H54 (cell line): ENCODE measurements around the gene CDKAL1.

ENCODE experiments used
- DNase-seq: peaks from one replicate; pipeline ENCODE4 v3.0.0; 2011; ENCODE audit warnings: low spot score, mixed read lengths; ENCODE audit not compliant: insufficient read length
- FAIRE-seq: peaks from 3 replicates; lab custom pipeline; 2011; peaks lifted over from hg19 to GRCh38; lab: Jason Lieb, UNC
- POLR2A ChIP-seq: IDR thresholded peaks from 2 replicates; pipeline ENCODE4 v1.6.1; 2011; ENCODE audit warnings: low read depth, mild to moderate bottlenecking, low read length

CDKAL1 gene

GRCh38 chr6:20778912-20779311 lies 244.7 kb downstream of the CDKAL1 start:
- no peak for DNase-seq
- FAIRE-seq: no peak
- TF ChIP-seq POLR2A: no peak

GRCh38 chr6:20789162-20789561 lies 254.9 kb downstream of the CDKAL1 start:
- no peak for FAIRE-seq
- DNase-seq: no peak
- TF ChIP-seq POLR2A: no peak

- FAIRE-seq (peak; percentile 81), DNase-seq (no peak)
- TF ChIP-seq POLR2A: no peak
Observed at GRCh38 chr6:20790032-20790791, 256.0 kb downstream of the CDKAL1 start.

GRCh38 chr6:20791074-20791473 lies 256.8 kb downstream of the CDKAL1 start:
- FAIRE-seq: no peak
- no peak for TF ChIP-seq POLR2A

GRCh38 chr6:20791944-20792343 lies 257.7 kb downstream of the CDKAL1 start:
- TF ChIP-seq POLR2A: no peak
- no peak for FAIRE-seq
- DNase-seq: no peak

More at GRCh38 chr6:20791074-20791473, 256.8 kb downstream of the CDKAL1 start:
- DNase-seq: no peak

GRCh38 chr6:20793174-20793573 lies 258.9 kb downstream of the CDKAL1 start:
- FAIRE-seq (no peak), DNase-seq (no peak)
- TF ChIP-seq POLR2A: no peak

GRCh38 chr6:20797597-20797996 lies 263.3 kb downstream of the CDKAL1 start:
- DNase-seq (no peak), FAIRE-seq (no peak)
- no peak for TF ChIP-seq POLR2A

- FAIRE-seq: no peak
- TF ChIP-seq POLR2A: no peak
- DNase-seq: no peak
Observed at GRCh38 chr6:20800229-20800628, 266.0 kb downstream of the CDKAL1 start.

GRCh38 chr6:20800653-20801052 lies 266.4 kb downstream of the CDKAL1 start:
- DNase-seq (no peak), FAIRE-seq (no peak)
- no peak for TF ChIP-seq POLR2A

- no peak for FAIRE-seq
- no peak for DNase-seq
- TF ChIP-seq POLR2A: no peak
Observed at GRCh38 chr6:20801595-20801994, 267.3 kb downstream of the CDKAL1 start.

- DNase-seq (no peak), FAIRE-seq (no peak)
Observed at GRCh38 chr6:20802596-20802995, 268.3 kb downstream of the CDKAL1 start.

GRCh38 chr6:20805021-20805420 lies 270.8 kb downstream of the CDKAL1 start:
- DNase-seq (no peak), FAIRE-seq (peak; percentile 20)
- no peak for TF ChIP-seq POLR2A

More at GRCh38 chr6:20802596-20802995, 268.3 kb downstream of the CDKAL1 start:
- no peak for TF ChIP-seq POLR2A

GRCh38 chr6:20806669-20807068 lies 272.4 kb downstream of the CDKAL1 start:
- DNase-seq (no peak), FAIRE-seq (peak; percentile 38)
- TF ChIP-seq POLR2A: no peak

- FAIRE-seq: no peak
- no peak for DNase-seq
- TF ChIP-seq POLR2A: no peak
Observed at GRCh38 chr6:20808439-20808838, 274.2 kb downstream of the CDKAL1 start.

- DNase-seq: no peak
- no peak for TF ChIP-seq POLR2A
- FAIRE-seq: peak; percentile 41
Observed at GRCh38 chr6:20808924-20809323, 274.7 kb downstream of the CDKAL1 start.
